DOHH2 (cell line): ENCODE data around the gene GOSR2.

Experiments used
- EZH2phosphoT487 ChIP-seq: fragments of 200-600 bp; sonication (generic); IDR thresholded peaks from 2 replicates; pipeline ENCODE4 v1.6.1; 2017; ENCODE audit warnings: borderline replicate concordance, mild to moderate bottlenecking, antibody characterized with exemption, low read length, moderate library complexity, mixed read lengths
- TF ChIP-seq, protein P1 (sequence below): fragments of 200-600 bp; sonication (generic); IDR thresholded peaks from one replicate; pipeline ENCODE4 v1.5.1; 2014; ENCODE audit warnings: antibody characterized with exemption, mild to moderate bottlenecking, low read depth, low read length; ENCODE audit not compliant: poor library complexity, severe bottlenecking

DNA sequence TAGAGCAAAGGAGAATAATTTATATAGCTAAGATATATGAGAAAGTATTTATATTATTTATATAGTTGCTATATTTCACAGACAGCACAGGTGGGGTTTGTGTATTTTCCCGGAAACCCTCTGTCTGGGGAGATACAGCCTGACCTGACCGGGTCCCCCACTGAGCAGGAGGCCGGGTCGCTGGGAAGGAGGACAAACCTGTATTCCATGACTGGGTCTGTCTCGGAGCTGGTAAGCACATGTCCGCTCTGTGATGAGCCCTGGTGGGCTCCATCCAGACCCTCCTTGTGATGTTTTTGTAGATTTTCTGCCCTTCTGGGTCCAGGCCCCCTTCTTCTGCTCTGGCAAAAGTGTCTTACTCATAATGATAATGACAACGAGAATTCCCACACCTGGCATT lies 43.9 kb upstream of the GOSR2 start:
- TF ChIP-seq, protein P1, sequence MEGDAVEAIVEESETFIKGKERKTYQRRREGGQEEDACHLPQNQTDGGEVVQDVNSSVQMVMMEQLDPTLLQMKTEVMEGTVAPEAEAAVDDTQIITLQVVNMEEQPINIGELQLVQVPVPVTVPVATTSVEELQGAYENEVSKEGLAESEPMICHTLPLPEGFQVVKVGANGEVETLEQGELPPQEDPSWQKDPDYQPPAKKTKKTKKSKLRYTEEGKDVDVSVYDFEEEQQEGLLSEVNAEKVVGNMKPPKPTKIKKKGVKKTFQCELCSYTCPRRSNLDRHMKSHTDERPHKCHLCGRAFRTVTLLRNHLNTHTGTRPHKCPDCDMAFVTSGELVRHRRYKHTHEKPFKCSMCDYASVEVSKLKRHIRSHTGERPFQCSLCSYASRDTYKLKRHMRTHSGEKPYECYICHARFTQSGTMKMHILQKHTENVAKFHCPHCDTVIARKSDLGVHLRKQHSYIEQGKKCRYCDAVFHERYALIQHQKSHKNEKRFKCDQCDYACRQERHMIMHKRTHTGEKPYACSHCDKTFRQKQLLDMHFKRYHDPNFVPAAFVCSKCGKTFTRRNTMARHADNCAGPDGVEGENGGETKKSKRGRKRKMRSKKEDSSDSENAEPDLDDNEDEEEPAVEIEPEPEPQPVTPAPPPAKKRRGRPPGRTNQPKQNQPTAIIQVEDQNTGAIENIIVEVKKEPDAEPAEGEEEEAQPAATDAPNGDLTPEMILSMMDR, result no peak
- no peak for TF ChIP-seq EZH2phosphoT487
